ENCODE results near the gene ELFN1. TPM values are rescaled to one million over a fixed set of nuclear protein-coding genes. Genes with fewer than 3 reads are reported as not detected.
A peak's percentile ranks its signal among the peaks of the same experiment; 100 is the strongest.

Gene ELFN1
- total RNA-seq, 2 experiments from 2014 or later, result 0.20 to 0.36 TPM

GRCh38 chr7:1729773-1730172 lies 59.7 kb downstream of the ELFN1 start:
- no peak for ATAC-seq
- no peak overlapping the region for H3K4me3 Mint-ChIP-seq
- H3K36me3 Mint-ChIP-seq (ENCODE audit: low read depth), result no peaks in the 10 kb centered on the region
- H3K27me3 Mint-ChIP-seq, result peaks cover 6% of the 10 kb centered on the region
- H3K27ac Mint-ChIP-seq, result no peak overlapping the region
- intact Hi-C loops (cut with micrococcal nuclease), result no loop called here
- POLR2A ChIA-PET, result no interaction called here
- CTCF ChIA-PET, result no interaction called here
- TF ChIP-seq, protein P1, sequence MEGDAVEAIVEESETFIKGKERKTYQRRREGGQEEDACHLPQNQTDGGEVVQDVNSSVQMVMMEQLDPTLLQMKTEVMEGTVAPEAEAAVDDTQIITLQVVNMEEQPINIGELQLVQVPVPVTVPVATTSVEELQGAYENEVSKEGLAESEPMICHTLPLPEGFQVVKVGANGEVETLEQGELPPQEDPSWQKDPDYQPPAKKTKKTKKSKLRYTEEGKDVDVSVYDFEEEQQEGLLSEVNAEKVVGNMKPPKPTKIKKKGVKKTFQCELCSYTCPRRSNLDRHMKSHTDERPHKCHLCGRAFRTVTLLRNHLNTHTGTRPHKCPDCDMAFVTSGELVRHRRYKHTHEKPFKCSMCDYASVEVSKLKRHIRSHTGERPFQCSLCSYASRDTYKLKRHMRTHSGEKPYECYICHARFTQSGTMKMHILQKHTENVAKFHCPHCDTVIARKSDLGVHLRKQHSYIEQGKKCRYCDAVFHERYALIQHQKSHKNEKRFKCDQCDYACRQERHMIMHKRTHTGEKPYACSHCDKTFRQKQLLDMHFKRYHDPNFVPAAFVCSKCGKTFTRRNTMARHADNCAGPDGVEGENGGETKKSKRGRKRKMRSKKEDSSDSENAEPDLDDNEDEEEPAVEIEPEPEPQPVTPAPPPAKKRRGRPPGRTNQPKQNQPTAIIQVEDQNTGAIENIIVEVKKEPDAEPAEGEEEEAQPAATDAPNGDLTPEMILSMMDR (IDR thresholded peaks at IDR 0.05), result no peak
- no peaks in the 10 kb centered on the region for H3K4me1 Mint-ChIP-seq (ENCODE audit: low read depth)
- DNase-seq, result no peak
- no peaks in the 10 kb centered on the region for H3K9me3 Mint-ChIP-seq

DNA sequence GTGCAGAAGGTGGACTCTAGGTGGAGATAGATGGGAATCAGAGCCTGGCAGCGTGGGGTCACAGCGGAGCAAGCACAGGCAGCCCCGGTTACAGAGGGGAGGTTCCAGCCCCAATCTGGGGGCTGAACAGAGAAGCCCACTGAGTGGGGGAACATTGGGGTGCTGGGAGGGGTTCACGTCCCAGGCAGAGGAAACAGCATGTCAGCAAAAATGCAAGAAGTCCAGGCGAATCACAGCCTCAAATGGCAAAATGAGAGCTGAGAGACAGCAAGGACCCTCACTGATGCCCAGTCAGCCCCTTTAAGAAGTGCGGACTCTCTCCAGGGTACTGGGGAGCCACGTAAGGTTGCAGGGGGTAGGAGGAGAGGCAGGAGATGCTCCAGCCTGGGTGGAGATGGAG lies 62.0 kb downstream of the ELFN1 start:
- H3K4me1 Mint-ChIP-seq (ENCODE audit: low read depth), result no peaks in the 10 kb centered on the region
- H3K36me3 Mint-ChIP-seq (ENCODE audit: low read depth), result no peaks in the 10 kb centered on the region
- ATAC-seq, result no peak
- H3K4me3 Mint-ChIP-seq, result no peak overlapping the region
- no peak overlapping the region for H3K27ac Mint-ChIP-seq
- H3K9me3 Mint-ChIP-seq, result no peaks in the 10 kb centered on the region
- no peak for DNase-seq
- TF ChIP-seq, protein P1 (IDR thresholded peaks at IDR 0.05), result no peak
- intact Hi-C loops (cut with micrococcal nuclease), result no loop called here
- peaks cover 2% of the 10 kb centered on the region for H3K27me3 Mint-ChIP-seq
- ChIA-PET CTCF (interaction anchor here (0.5 kb wide), 1 partner anchor 27 kb away, joined by 3 read pairs; no protein-coding TSS in a partner anchor), POLR2A (no interaction called here)

DNA sequence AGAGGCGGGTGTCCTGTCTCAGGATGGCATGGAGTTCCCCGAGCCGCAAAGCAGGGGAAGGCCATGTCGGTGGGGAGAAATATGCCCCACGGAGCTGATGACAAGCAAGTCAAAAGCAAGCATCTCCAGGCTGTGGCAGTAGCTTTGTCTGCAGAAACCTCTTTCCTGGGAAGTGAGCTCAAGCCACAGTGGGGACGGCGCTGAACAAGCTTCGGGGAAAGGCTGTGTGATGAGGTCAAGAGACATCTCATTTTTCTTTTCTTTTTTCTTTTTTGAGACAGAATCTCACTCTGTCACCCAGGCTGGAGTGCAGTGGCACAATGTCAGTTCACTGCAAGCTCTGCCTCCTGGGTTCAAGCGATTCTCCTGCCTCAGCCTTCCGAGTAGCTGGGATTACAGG lies 62.6 kb downstream of the ELFN1 start:
- Mint-ChIP-seq H3K27ac (no peak overlapping the region), H3K36me3 (ENCODE audit: low read depth) (no peaks in the 10 kb centered on the region), H3K9me3 (no peaks in the 10 kb centered on the region), H3K27me3 (no peaks in the 10 kb centered on the region), H3K4me1 (ENCODE audit: low read depth) (no peaks in the 10 kb centered on the region), H3K4me3 (no peak overlapping the region)
- intact Hi-C loops (cut with micrococcal nuclease), result no loop called here
- CTCF ChIA-PET, result interaction anchor here (0.5 kb wide), 1 partner anchor 26 kb away, joined by 3 read pairs; no protein-coding TSS in a partner anchor
- DNase-seq, result no peak
- ATAC-seq, result no peak
- POLR2A ChIA-PET, result no interaction called here
- TF ChIP-seq, protein P1 (IDR thresholded peaks at IDR 0.05), result no peak

DNA sequence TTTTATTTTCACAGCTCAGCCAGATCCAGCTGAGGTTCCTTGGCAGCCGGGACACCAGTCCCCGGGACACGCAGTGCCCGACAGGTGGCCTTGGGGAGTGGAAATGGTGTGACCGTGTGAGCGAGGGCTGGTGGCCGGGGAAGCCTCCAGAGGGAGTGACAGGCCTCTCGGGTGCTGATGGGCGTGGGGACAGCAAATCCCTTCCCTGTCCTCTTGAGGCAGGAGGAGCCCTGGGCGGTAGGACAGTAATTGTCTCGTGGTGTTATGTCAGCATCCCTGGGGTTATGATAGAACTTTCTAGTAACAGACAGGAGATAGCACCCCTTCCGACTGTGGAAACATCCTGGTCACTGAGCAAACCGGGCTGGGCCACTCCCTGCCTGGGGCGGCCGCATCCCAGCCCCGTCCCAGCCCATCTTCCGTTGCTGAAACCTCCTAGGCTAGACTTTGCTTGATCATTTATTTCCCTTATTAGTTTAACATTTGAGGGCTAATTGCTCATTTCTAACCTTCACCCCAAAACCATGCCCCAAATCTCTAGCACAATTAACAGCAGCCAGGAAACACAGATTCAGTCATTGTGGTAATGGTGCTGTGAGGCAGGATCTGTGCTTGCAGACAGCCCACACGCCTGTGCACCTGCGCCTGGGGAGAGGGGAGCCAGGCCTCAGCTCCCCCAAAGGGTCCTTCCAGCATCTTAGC lies 63.3 kb downstream of the ELFN1 start:
- POLR2A ChIA-PET, result no interaction called here
- Mint-ChIP-seq H3K4me3 (no peak overlapping the region), H3K27me3 (no peaks in the 10 kb centered on the region), H3K4me1 (ENCODE audit: low read depth) (peaks cover 3% of the 10 kb centered on the region), H3K27ac (no peak overlapping the region), H3K36me3 (ENCODE audit: low read depth) (no peaks in the 10 kb centered on the region), H3K9me3 (no peaks in the 10 kb centered on the region)
- no peak for DNase-seq
- CTCF ChIA-PET, result no interaction called here
- peak; percentile 30 for ATAC-seq
- intact Hi-C loops (cut with micrococcal nuclease), result no loop called here
- TF ChIP-seq, protein P1 (IDR thresholded peaks at IDR 0.05), result no peak

DNA sequence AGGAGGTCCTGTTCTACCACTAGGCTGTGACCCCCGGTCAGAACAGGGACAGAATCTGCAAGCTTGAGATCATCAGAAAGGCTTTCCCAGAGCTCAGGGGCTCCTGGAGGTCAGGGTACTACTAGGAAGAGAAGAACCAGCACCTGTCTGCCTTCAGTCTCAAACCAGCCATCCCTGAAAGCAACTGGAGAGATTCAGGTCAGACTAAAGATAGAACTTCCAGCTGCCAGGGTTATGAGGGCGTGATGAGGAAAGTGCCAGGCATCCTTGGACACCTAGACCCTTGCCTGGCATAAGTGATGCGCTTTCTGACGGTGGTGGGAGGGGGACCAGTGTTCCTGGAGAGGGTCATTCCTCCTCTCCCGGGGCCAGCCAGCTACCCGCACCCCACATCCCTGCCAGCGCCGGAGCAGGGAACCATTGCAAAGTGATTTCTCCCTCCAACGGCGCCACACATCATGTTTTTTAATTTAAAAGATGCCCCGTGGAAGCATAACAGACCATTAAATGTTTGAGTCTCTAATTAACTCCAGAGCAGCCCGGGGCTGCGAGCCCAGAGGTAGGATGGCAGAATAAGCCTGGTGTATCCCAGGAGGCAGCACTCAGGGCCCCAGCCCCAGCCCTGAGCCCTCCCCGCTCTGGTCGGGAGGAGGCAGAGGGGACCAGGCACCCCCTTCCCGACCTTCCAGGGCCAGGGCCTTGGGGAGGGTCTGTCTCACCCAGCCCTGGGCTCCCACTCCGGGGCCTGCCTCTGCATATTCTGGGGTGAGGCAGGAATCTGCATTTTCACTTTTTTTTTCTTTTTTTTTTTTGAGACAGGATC lies 64.0 kb downstream of the ELFN1 start:
- Mint-ChIP-seq H3K27me3 (peaks cover 3% of the 10 kb centered on the region), H3K4me3 (no peak overlapping the region), H3K36me3 (ENCODE audit: low read depth) (no peaks in the 10 kb centered on the region), H3K9me3 (no peaks in the 10 kb centered on the region), H3K4me1 (ENCODE audit: low read depth) (peaks cover 8% of the 10 kb centered on the region), H3K27ac (no peak overlapping the region)
- DNase-seq (no peak), ATAC-seq (no peak)
- ChIA-PET CTCF (no interaction called here), POLR2A (no interaction called here)
- TF ChIP-seq, protein P1 (IDR thresholded peaks at IDR 0.05), result no peak
- intact Hi-C loops (cut with micrococcal nuclease), result no loop called here

Data from activated CD8-positive, alpha-beta T cell treated with anti-CD3 and anti-CD28 coated beads for 36 hours (primary cell).